Glutamatergic neuron (in vitro differentiated cells): Measurements from ENCODE around the gene TNFAIP3. TPM values are rescaled to one million over a fixed set of nuclear protein-coding genes. Genes with fewer than 3 reads are reported as not detected.

Source experiments
- DNase-seq: peaks from one replicate; pipeline ENCODE4 v3.0.0; 2022
- H3K27ac Mint-ChIP-seq: one replicate; pipeline ENCODE4 v1.8.0; 2020; ENCODE audit warnings: mild to moderate bottlenecking, mixed read lengths, inconsistent platforms; ENCODE audit not compliant: unreplicated experiment
- H3K27me3 Mint-ChIP-seq: one replicate; pipeline ENCODE4 v1.8.0; 2020; ENCODE audit warnings: mild to moderate bottlenecking, moderate library complexity, mixed read lengths, inconsistent platforms; ENCODE audit not compliant: unreplicated experiment
- H3K36me3 Mint-ChIP-seq: one replicate; pipeline ENCODE4 v1.8.0; 2020; ENCODE audit warnings: mild to moderate bottlenecking, mixed read lengths, inconsistent platforms; ENCODE audit not compliant: unreplicated experiment
- H3K4me1 Mint-ChIP-seq: one replicate; pipeline ENCODE4 v1.8.0; 2020; ENCODE audit warnings: mild to moderate bottlenecking, low read depth, mixed read lengths, inconsistent platforms; ENCODE audit not compliant: unreplicated experiment
- H3K4me3 Mint-ChIP-seq: one replicate; pipeline ENCODE4 v1.8.0; 2020; ENCODE audit warnings: mild to moderate bottlenecking, mixed read lengths, inconsistent platforms; ENCODE audit not compliant: unreplicated experiment
- H3K9me3 Mint-ChIP-seq: one replicate; pipeline ENCODE4 v1.8.0; 2020; ENCODE audit warnings: mild to moderate bottlenecking, moderate library complexity, mixed read lengths, inconsistent platforms; ENCODE audit not compliant: unreplicated experiment
- total RNA-seq: library from RNA; stranded (reverse); fragmentation: NEBNext Ultra II Directional; extraction: Animal tissue kit (Norgen Biotek cat#: 25700); gene quantifications from one replicate; pipeline ENCODE4 v1.2.1, GENCODE V29; 2021; ENCODE audit not compliant: unreplicated experiment
- TF ChIP-seq, protein P1 (sequence below): fragments of 200-600 bp; sonication (generic); IDR thresholded peaks from one replicate; pipeline ENCODE4 v1.5.0; 2021; ENCODE audit not compliant: partially characterized antibody, unreplicated experiment

The TNFAIP3 gene
- total RNA-seq, 1 donor from 2014 or later = 2.2 TPM

GRCh38 chr6:137923866-137924653 lies 57.0 kb downstream of the TNFAIP3 start:
- DNase-seq = no peak
- Mint-ChIP-seq H3K9me3 (no peaks in the 10 kb centered on the region), H3K36me3 (no peaks in the 10 kb centered on the region), H3K27ac (no peak overlapping the region), H3K4me1 (no peaks in the 10 kb centered on the region), H3K27me3 (no peaks in the 10 kb centered on the region), H3K4me3 (no peak overlapping the region)
- TF ChIP-seq, protein P1, sequence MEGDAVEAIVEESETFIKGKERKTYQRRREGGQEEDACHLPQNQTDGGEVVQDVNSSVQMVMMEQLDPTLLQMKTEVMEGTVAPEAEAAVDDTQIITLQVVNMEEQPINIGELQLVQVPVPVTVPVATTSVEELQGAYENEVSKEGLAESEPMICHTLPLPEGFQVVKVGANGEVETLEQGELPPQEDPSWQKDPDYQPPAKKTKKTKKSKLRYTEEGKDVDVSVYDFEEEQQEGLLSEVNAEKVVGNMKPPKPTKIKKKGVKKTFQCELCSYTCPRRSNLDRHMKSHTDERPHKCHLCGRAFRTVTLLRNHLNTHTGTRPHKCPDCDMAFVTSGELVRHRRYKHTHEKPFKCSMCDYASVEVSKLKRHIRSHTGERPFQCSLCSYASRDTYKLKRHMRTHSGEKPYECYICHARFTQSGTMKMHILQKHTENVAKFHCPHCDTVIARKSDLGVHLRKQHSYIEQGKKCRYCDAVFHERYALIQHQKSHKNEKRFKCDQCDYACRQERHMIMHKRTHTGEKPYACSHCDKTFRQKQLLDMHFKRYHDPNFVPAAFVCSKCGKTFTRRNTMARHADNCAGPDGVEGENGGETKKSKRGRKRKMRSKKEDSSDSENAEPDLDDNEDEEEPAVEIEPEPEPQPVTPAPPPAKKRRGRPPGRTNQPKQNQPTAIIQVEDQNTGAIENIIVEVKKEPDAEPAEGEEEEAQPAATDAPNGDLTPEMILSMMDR = no peak

DNA sequence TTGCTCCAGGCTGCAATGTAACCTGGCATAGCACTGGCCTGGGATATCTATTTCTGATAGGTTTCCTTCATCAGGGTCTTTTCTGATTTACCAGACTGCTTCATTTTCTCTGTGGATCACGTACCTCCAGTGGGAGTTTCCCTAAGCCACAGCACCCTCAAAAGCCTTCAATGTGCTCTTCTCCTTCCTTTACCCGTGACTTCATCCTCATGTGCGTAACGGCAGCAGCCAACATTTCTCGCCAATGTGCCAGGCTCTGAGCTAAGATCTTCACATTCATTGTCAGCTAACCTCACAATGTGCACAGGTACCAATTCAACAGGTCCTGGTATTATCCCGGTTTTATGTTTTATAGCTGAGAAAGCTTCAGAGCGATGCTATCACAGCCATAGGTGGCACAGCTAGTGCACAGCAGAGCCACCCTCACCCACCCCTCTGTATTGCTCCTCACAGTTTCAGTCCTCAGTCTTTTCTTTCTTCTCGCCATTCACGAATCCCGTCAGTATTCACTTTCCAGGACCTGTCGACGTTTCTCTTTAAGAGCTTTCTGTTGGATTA lies 58.2 kb downstream of the TNFAIP3 start:
- Mint-ChIP-seq H3K4me3 (no peak overlapping the region), H3K27ac (no peak overlapping the region), H3K27me3 (no peaks in the 10 kb centered on the region), H3K9me3 (no peaks in the 10 kb centered on the region), H3K4me1 (no peaks in the 10 kb centered on the region), H3K36me3 (no peaks in the 10 kb centered on the region)
- TF ChIP-seq, protein P1 = no peak
- DNase-seq = no peak

DNA sequence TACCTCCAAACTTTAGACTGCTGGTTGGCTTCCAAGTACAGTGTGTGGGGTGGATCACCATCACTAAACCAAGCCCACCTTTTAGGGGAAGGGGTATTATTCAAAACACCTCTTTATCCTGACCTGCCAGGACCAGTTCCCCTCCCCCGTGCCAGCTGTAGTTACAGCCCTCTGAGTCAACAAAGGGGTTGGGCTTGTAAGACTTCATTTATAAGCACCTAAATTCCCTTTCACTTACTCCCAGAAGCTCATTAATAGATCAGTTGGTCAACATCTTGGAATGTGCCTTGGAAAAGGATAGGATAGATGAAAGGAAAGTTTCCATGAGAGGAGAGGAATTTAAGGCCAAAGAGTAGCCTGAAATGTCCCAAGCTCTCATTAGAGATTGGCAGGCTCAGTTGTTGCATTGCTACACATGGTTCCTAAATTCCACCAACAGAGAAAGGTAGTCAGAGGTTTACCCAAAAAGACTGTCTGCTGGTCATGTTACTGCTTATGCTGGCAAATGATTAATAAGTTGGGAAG lies 59.2 kb downstream of the TNFAIP3 start:
- no peak for DNase-seq
- Mint-ChIP-seq H3K27ac (no peak overlapping the region), H3K36me3 (no peaks in the 10 kb centered on the region), H3K27me3 (no peaks in the 10 kb centered on the region), H3K9me3 (no peaks in the 10 kb centered on the region), H3K4me3 (no peak overlapping the region), H3K4me1 (no peaks in the 10 kb centered on the region)
- TF ChIP-seq, protein P1 = no peak

- no peaks in the 10 kb centered on the region for H3K9me3 Mint-ChIP-seq
- no peaks in the 10 kb centered on the region for H3K27me3 Mint-ChIP-seq
- DNase-seq = no peak
- TF ChIP-seq, protein P1 = no peak
- H3K27ac Mint-ChIP-seq = no peak overlapping the region
- no peak overlapping the region for H3K4me3 Mint-ChIP-seq
- H3K36me3 Mint-ChIP-seq = no peaks in the 10 kb centered on the region
- no peaks in the 10 kb centered on the region for H3K4me1 Mint-ChIP-seq
Observed at GRCh38 chr6:137926985-137927384, 59.9 kb downstream of the TNFAIP3 start.

DNA sequence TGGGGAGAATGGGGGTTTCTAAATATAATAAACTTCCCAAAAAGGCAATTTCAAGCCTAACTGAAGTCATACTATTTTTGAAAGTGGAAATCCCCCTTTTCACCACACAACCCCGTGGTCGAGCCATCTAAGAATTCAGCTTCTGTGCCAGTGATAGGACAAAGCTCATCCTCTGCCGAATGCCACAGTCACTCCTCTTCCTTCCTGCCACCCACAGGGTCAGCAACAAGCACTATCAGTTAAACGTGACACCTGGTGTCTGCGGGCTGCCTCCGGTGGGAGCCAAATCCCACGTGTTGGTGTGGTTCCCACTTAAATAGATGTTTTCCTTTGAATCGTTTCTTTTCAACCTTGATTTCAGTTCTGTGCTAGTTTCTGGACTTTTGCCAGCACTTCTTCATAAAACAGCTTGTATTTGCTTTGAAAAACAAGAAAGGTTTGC lies 60.7 kb downstream of the TNFAIP3 start:
- DNase-seq = no peak
- Mint-ChIP-seq H3K4me3 (no peak overlapping the region), H3K9me3 (no peaks in the 10 kb centered on the region), H3K27ac (no peak overlapping the region), H3K36me3 (no peaks in the 10 kb centered on the region), H3K27me3 (no peaks in the 10 kb centered on the region), H3K4me1 (no peaks in the 10 kb centered on the region)
- TF ChIP-seq, protein P1 = no peak
